ENCODE data around the gene SSBP1.

SSBP1 gene

DNA sequence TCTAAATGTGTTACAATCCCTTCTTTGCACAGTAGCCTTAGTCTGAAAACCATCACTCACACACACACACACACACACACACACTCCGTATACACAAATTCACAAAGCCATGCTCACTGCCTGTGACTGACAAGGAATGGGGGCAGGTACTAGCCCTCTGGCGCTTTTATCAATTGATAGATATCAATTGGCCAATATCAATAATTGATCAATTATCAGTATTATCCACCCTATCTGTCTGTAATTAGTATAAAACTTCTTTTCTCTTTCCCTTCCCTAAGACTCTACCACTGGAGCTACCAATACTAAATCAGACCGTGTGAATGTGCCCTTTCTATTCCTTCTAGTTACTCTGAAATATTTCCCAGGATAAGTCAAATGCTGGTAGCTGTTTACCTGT, 38.3 kb upstream of the SSBP1 start:
- H4K20me1 ChIP-seq: peaks cover 54% of the 10 kb centered on the region
- peaks cover 62% of the 10 kb centered on the region for H3K4me1 ChIP-seq
- 0 out of 2 replicates have a peak, but pooled peaks cover 7% of the 10 kb centered on the region for H3K27me3 ChIP-seq

DNA sequence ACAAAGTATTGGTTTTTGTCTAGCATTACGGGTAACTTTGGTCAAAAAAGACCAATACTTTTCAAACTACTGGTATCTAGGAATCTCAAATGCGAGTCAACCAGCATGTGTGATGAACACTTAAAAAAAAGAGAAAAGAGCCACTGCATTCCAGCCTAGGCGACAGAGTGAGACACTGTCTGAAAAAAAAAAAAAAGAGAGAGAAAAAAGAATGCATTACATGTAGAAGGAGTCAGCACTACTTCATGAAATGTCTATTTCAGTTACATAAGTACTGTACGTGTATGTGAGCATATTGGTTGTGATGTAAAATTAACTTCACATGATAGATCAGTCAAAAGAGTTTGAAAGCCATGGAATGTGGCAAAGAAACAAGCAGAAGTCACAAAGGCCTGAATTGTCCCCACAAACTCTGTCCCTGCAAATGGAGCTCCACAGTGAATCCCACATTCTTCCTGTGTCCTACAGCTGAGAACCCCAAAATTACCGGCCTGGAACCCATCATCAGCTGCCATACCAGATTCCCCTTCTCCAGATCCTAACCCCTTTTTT, 37.8 kb upstream of the SSBP1 start:
- no peaks in the 10 kb centered on the region for H3K9me3 ChIP-seq
- peak overlapping the region; percentile 54; the same call in 1 of the 2 replicates for H3K9ac ChIP-seq
- H3K27me3 ChIP-seq: 0 out of 2 replicates have a peak, but pooled peaks cover 7% of the 10 kb centered on the region
- H3K4me3 ChIP-seq: peak overlapping the region; percentile 84
- H3K4me1 ChIP-seq: peaks cover 62% of the 10 kb centered on the region
- H3K36me3 ChIP-seq: no peaks in the 10 kb centered on the region
- peaks cover 49% of the 10 kb centered on the region for H4K20me1 ChIP-seq
- H3K4me2 ChIP-seq: peak overlapping the region; percentile 91
- no peak overlapping the region for H3K27ac ChIP-seq
- no peak for TF ChIP-seq Cebpa-rat (IDR thresholded peaks at IDR 0.05)

More for the DNA sequence above, 38.3 kb upstream of the SSBP1 start:
- H3K36me3 ChIP-seq: no peaks in the 10 kb centered on the region
- no peaks in the 10 kb centered on the region for H3K9me3 ChIP-seq
- no peak for TF ChIP-seq Cebpa-rat (IDR thresholded peaks at IDR 0.05)
- no peak overlapping the region for H3K9ac ChIP-seq
- no peak overlapping the region for H3K27ac ChIP-seq
- H3K4me2 ChIP-seq: peak overlapping the region; percentile 91
- H3K4me3 ChIP-seq: no peak overlapping the region

DNA sequence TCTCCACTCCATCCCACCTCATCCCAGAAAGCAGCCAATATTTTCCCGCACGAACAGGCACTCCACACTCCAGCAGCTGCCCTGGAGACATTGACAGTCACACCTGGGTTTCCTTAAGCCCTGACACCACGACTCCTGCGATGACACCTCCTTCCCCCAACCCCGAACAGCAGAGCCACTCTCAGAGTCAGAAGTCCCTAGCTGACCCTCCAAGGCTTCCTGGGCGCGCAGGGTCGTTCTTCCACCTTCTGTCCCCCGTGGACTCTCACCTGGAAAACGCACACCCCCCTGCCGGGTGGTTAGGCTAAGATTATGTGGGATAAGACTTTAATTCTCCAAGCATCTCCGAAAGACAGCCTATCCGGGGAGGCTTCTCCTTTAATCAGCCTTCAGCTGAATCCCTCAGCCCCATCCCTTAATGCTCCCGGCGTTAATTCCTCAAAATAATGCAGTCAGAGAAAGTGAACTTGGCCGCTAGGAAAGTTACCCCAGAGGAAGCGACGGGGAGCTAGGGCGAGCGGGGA, 37.2 kb upstream of the SSBP1 start:
- peak overlapping the region; percentile 91 for H3K4me2 ChIP-seq
- peaks cover 59% of the 10 kb centered on the region for H3K4me1 ChIP-seq
- H4K20me1 ChIP-seq: peaks cover 44% of the 10 kb centered on the region
- no peaks in the 10 kb centered on the region for H3K9me3 ChIP-seq
- H3K36me3 ChIP-seq: no peaks in the 10 kb centered on the region
- H3K9ac ChIP-seq: peak overlapping the region; percentile 54; the same call in 1 of the 2 replicates
- H3K27ac ChIP-seq: no peak overlapping the region; the same call in 1 of the 2 replicates
- 0 out of 2 replicates have a peak, but pooled peaks cover 7% of the 10 kb centered on the region for H3K27me3 ChIP-seq
- TF ChIP-seq Cebpa-rat (IDR thresholded peaks at IDR 0.05): no peak
- peak overlapping the region; percentile 84 for H3K4me3 ChIP-seq

DNA sequence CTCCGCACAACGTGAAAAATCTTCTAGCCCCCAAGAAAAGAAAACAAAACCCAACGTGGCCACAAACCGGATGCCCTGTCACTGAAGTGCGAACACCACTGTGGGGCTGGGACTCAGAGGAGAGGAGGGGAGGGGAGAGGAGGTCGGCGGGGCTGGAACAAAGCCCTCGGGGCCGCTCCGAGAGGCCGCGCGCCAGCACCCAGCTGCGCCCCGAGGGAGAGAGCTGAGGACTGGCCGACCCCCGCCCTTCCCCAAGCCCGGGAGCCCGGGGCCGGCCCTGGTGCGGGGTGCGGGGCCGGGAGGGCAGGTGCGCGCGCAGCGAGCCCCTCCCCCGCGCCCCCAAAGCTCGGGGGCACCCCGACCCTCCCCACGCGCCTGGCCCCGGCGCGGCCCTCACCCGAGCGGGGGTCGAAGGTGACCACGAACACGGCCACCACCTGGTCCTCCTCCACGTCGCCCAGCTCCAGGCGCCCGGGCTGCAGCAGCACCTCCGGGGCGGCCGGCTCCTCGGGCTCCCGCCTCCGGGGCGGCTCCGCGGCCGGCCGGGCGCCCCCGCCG, 36.6 kb upstream of the SSBP1 start:
- peak overlapping the region; percentile 86 for H3K4me2 ChIP-seq
- H3K36me3 ChIP-seq: no peaks in the 10 kb centered on the region
- H3K4me3 ChIP-seq: peak overlapping the region; percentile 84
- 0 out of 2 replicates have a peak, but pooled peaks cover 7% of the 10 kb centered on the region for H3K27me3 ChIP-seq
- peaks cover 42% of the 10 kb centered on the region for H4K20me1 ChIP-seq
- H3K9ac ChIP-seq: peak overlapping the region; percentile 83
- peak overlapping the region; percentile 84 for H3K27ac ChIP-seq
- no peak for TF ChIP-seq Cebpa-rat (IDR thresholded peaks at IDR 0.05)
- H3K4me1 ChIP-seq: peaks cover 53% of the 10 kb centered on the region
- no peaks in the 10 kb centered on the region for H3K9me3 ChIP-seq

DNA sequence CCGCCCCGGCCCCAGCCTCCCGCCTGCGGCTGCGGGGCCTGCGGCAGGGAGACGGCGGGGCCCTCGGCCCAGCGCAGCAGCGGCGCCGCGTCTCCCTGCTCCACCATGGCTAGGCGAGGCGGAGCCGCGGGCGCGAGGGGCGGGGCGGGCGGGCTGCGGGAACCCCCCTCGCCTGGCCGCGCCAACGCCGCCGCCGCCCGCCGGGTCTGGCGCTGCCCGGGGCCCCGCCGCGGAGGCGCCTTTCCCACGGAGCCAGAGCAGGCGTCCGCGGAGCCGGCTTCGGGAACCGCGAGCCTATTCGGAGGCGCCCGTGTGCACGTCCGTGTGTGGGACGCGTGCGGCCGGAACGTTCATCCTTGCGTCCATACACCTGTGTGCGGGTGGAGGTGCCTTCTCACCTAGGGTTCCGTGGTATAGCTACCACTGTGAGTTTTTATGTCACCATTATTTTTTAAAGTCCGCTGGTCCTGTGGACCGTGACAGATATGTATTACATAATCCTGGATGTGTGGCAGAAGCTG, 36.1 kb upstream of the SSBP1 start, which contains the start of gene DENND11:
Gene DENND11 (minus strand): TSS at position 120 of the 521 bp plus-strand sequence. CDS start 13 bp downstream, at position 107.
- Histone ChIP-seq H3K27ac (peak within 1 kb of the TSS; percentile 84), H3K9ac (peak within 1 kb of the TSS; percentile 83), H3K4me3 (peak within 1 kb of the TSS; percentile 84), H3K9me3 (no peaks in the 10 kb centered on the region), H3K27me3 (0 out of 2 replicates have a peak, but pooled peaks cover 7% of the 10 kb centered on the region), H3K36me3 (no peaks in the 10 kb centered on the region), H4K20me1 (peaks cover 40% of the 10 kb centered on the region), H3K4me1 (peaks cover 49% of the 10 kb centered on the region), H3K4me2 (peak within 1 kb of the TSS; percentile 91)
- no peak for TF ChIP-seq Cebpa-rat (IDR thresholded peaks at IDR 0.05)

DNA sequence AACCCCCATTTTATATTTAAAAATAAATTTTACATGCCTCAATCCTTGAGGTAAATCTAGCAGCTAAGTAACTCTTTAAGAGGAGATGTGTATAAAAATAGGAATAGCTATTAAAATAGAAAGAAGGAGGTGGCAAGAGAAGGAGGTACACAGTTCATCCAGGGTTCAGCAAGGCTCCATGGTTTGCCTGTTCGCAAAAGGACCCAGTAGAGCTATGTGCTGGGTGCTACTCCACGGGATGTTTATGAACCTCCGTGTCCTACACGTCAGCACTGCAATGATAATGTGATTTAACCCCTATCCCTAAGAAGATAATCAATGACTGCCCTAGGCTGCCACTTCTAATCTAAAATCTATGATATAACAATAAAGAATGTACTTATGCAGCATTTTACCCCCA, 35.3 kb upstream of the SSBP1 start:
- H3K9me3 ChIP-seq: no peaks in the 10 kb centered on the region
- H3K9ac ChIP-seq: no peak overlapping the region
- no peak overlapping the region for H3K27ac ChIP-seq
- TF ChIP-seq Cebpa-rat (IDR thresholded peaks at IDR 0.05): no peak
- peak overlapping the region; percentile 86 for H3K4me2 ChIP-seq
- peaks cover 42% of the 10 kb centered on the region for H3K4me1 ChIP-seq
- H3K36me3 ChIP-seq: no peaks in the 10 kb centered on the region
- 0 out of 2 replicates have a peak, but pooled peaks cover 7% of the 10 kb centered on the region for H3K27me3 ChIP-seq
- peaks cover 32% of the 10 kb centered on the region for H4K20me1 ChIP-seq
- peak overlapping the region; percentile 84; the same call in 1 of the 2 replicates for H3K4me3 ChIP-seq

DNA sequence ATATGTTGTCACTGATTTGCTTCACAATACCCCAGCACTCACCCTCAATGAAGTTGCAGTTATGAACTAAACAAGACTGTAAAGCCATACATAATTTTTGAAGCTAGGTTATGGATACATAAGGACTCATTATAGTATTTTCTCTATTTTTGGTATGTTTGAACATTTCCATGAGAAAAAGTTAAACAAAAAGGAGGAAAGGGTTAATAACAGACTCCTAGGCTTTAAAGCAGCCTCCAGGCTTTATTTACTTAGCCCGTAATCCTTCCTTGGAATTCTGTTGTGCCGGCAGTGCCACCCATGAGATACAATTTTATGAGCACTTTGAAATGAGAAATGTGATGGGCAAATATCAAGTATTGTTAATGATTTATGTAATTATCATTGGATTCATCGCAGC, 34.0 kb upstream of the SSBP1 start:
- H3K9ac ChIP-seq: no peak overlapping the region
- no peak overlapping the region for H3K27ac ChIP-seq
- no peak overlapping the region for H3K4me2 ChIP-seq
- peaks cover 29% of the 10 kb centered on the region for H3K4me1 ChIP-seq
- 0 out of 2 replicates have a peak, but pooled peaks cover 7% of the 10 kb centered on the region for H3K27me3 ChIP-seq
- no peak overlapping the region for H3K4me3 ChIP-seq
- H3K9me3 ChIP-seq: no peaks in the 10 kb centered on the region
- H4K20me1 ChIP-seq: peaks cover 20% of the 10 kb centered on the region
- H3K36me3 ChIP-seq: no peaks in the 10 kb centered on the region
- no peak for TF ChIP-seq Cebpa-rat (IDR thresholded peaks at IDR 0.05)

DNA sequence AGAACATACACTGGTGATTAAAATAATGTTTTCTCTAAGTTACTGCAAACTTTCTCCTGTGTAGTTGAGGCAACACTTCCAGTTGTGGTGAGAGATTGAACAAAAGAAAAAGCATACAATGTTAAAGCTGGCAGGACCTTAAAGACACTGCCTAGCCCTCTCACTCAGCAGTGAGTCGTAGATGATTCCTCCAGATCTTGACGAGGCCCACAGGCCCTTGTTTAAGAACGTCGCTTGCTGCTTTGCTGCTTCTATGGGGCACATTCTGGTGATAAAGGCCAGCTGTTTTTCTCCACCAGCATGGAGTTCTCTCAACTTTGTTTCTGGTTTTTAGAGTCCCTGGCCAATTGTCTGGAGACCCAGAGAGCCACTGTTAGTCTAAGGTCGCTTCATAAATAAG, 33.4 kb upstream of the SSBP1 start:
- H3K27ac ChIP-seq: no peak overlapping the region
- no peak for TF ChIP-seq Cebpa-rat (IDR thresholded peaks at IDR 0.05)
- no peaks in the 10 kb centered on the region for H3K36me3 ChIP-seq
- H3K27me3 ChIP-seq: 0 out of 2 replicates have a peak, but pooled peaks cover 7% of the 10 kb centered on the region
- H3K4me3 ChIP-seq: no peak overlapping the region
- H3K9me3 ChIP-seq: no peaks in the 10 kb centered on the region
- H3K9ac ChIP-seq: no peak overlapping the region
- H3K4me1 ChIP-seq: peaks cover 23% of the 10 kb centered on the region
- peaks cover 13% of the 10 kb centered on the region for H4K20me1 ChIP-seq
- H3K4me2 ChIP-seq: no peak overlapping the region

DNA sequence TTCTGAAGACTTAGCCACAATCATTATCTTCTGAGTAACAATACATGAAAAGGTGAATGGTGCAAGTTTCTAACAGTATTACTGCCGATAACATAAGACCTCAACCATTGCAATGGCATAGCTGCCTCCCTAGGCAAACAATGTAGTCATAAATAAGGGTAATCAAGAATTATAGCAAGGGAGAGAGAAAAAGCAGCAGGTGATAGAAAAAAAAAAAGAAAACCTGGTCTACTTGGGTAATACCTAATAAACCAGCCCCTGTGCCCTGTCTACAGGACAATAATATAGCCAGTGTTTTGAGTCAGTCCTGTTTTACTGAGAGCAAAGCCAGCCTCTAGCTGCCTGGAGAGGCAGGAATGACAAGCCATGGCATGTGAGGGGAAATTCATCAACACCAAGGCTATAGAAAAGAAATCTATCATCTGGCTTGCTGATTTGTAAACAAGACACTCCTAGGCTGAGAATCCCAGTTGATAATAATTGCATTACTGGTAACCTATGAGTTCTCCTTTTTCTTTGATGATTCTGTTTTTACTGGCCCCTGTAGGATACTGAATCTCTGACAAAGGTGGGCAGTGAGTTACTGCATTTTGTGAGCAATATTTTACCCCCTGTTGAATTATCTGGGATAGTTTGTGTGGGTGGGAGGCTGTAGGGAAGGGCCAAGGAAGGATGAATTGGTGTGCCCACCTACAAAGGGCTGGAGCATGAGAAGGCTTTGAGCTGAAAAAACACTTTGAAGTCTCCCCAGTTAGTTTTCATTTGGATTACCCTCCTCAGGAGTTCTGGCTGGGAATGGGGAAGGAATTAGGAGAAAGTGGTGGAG, 31.7 kb upstream of the SSBP1 start:
- Histone ChIP-seq H3K4me3 (no peak overlapping the region), H3K36me3 (no peaks in the 10 kb centered on the region), H3K27me3 (0 out of 2 replicates have a peak, but pooled peaks cover 7% of the 10 kb centered on the region), H3K9me3 (no peaks in the 10 kb centered on the region), H4K20me1 (no peaks in the 10 kb centered on the region), H3K4me1 (peaks cover 9% of the 10 kb centered on the region), H3K27ac (no peak overlapping the region), H3K9ac (no peak overlapping the region), H3K4me2 (no peak overlapping the region)
- TF ChIP-seq Cebpa-rat (IDR thresholded peaks at IDR 0.05): no peak

Measured in BLaER1 (cell line).